CD4-positive, alpha-beta T cell treated with Interleukin-4 for 4 hours (primary cell): ENCODE measurements around the gene BTBD19.
"Not testable (repeated sequence)": the region's sequence is repeated elsewhere in the genome, so short reads cannot be mapped to it uniquely, and the experiment has no call there.

Source experiments
- DNase-seq: peaks from one replicate; pipeline ENCODE4 v3.0.0-alpha.2; 2020

Gene BTBD19

DNA sequence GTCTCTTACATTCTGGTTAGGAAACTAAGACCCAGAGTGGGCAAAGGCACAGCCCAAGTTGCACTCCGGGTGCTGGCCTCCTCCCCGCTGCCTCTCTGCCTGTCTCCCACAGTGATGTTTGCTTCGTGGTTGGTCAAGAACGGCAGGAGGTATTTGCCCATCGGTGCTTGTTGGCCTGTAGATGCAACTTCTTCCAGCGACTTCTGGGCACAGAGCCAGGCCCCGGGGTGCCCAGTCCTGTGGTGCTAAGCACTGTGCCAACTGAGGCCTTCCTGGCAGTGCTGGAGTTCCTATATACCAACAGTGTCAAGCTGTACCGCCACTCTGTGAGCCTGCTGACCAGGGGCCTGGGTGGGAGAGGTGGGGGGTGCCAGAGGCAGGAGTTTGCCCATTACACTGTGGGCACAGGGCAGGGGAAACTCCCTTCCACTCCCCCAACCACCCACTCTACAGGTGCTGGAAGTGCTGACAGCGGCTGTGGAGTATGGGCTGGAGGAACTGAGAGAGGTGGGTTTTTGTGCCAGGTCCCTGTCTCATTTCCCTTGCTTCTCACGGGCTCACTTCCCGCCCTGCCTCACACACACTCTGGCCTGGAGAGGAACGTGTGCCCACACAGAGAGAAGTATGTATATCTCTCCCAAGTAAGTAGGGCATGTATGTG lies 1.9 kb downstream of the BTBD19 start:
- no peak for DNase-seq

DNA sequence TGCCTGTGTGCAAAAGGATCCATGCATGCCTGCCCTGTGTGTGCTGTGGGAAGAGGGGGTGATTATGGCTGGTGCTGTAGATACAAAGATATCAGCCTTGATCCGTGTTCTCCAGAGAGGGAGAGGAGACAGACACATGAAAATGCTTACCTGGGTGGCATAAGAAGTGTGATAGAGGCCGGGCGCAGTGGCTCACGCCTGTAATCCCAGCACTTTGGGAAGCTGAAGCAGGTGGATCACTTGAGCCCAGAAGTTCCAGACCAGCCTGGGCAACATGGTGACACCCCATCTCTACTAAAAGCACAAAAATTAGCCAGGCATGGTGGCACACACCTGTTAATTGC lies 2.4 kb downstream of the BTBD19 start:
- not testable (repeated sequence) for DNase-seq

DNA sequence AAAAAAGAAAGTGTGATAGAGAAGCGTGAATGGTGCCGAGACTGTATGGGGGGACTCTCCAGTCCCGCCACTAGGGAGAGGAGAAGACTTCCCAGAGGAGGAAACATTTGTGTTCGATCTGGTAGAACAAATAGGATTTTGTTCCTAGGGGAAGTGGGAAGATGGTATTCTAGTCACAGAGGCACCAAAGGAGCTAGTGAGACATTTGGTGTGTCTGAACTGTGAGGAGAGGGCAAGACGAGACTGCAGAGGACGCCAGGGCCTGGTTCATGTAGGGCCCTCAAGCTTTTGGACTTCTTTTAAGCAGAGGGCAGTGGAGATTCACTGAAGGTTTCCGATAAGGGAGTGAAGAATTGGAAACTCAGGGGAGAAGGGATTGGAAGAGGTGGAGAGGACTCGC lies 2.9 kb downstream of the BTBD19 start:
- no peak for DNase-seq

DNA sequence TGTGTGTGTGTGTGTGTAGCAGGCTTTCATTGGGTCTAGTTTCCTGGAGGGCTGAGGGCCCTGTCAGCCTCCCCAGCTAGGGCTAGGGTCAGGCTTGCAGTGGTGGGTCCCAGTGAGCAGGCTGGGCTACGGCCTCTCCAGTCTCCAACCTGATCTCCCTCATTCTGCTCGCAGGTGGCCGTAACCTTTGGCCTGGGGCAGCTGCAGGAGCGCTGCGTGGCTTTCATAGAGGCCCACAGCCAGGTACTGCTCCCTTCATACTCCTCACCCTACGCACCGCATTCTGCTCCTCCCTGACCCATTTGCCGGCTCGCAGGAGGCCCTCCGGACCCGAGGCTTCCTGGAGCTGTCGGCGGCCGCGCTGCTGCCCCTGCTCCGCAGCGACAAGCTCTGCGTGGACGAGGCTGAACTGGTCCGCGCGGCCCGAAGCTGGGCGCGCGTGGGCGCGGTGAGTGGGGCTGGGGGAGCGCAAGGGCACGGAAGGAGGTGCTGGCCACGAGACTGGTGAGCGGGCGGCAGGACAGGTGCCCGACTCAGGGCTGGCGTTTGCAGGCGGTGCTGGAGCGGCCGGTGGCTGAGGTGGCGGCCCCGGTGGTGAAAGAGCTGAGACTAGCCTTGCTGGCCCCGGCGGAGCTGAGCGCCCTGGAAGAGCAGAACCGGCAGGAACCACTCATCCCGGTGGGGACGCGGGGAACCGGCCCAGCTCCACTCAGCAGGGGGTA lies 4.7 kb downstream of the BTBD19 start:
- no peak for DNase-seq

DNA sequence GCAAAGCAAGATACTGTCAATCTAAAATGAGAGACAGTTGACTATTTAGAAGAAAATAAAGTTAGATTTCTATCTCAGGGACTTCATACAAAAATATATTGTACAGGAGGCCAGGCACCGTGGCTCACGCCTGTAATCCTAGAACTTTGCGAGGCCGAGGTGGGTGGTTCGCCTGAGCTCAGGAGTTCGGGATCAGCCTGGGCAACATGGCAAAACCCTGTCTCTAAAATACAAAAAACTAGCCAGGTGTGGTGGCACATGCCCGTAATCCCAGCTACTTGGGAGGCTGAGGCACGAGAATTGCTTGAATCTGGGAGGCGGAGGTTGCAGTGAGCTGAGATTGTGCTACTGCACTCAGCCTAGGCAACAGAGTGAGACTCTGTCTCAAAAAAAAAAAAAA lies 7.6 kb downstream of the BTBD19 start:
- not testable (repeated sequence) for DNase-seq

DNA sequence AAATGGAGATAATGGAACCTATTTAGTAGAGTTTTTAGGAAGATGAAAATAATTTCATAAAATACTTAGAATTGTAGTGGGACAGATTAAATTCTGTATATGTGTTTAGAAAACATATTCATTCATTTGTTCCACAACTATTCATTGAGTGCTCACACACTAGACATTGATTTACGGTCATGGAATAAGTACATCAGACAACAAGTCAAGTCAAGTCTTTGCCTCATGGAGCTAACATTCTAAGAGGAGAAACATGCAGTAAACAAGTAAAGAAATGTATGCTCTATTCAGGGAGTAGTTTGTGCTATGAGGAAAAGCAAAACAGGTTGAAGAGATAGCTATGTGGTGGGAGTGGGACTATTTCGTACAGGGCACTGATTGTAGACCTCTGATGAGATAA lies 9.0 kb downstream of the BTBD19 start:
- DNase-seq, result no peak

DNA sequence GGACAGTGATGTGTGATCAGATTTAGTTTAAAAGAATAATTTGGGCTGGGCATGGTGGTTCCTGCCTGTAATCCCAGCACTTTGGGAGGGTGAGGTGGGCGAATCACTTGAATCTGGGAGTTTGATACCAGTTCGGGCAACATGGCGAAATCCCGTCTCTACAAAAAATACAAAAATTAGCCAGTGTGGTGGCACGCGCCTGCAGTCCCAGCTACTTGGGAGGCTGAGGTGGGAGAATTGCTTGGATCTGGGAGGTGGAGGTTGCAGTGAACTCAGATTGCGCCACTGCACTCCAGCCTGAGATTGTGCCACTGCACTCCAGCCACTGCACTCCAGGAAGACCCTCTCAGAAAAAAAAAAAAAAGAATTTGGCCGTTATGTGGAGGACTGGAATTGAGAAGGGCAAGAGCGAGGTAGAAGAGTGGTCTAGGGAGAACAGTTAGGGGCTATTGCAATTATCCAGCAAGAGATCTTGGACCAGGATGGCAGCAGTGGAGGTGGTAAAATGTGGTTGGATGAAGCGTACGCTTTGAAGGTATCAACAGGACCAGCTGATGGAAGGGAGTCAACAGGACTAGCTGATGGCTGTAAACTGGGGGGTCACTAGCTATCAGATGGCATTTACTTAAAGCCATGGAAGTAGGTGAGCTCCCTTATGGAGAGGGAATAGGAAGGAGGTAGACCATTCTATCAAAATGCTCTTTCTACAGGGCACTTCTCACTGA lies 9.6 kb downstream of the BTBD19 start:
- DNase-seq, result no peak

DNA sequence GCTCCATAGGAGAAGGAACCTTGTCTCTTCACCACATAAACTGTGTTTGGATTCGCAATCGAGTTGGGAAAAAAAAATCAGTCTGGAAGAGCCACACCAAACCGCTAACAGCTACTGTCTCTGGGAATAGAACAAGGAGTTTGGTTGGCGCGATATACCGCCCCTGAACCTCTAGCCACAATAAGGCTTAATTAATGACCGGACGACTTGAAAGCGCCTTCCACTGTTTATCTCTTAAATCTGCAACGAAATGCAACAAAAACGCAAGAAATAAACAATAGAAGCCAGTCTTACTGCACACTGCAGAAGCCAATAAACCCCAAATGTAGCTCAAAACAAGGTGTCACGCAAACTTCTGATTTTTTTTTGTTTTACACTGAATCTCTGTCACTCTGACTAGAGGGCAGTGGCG lies 10.9 kb downstream of the BTBD19 start:
- DNase-seq, result no peak

DNA sequence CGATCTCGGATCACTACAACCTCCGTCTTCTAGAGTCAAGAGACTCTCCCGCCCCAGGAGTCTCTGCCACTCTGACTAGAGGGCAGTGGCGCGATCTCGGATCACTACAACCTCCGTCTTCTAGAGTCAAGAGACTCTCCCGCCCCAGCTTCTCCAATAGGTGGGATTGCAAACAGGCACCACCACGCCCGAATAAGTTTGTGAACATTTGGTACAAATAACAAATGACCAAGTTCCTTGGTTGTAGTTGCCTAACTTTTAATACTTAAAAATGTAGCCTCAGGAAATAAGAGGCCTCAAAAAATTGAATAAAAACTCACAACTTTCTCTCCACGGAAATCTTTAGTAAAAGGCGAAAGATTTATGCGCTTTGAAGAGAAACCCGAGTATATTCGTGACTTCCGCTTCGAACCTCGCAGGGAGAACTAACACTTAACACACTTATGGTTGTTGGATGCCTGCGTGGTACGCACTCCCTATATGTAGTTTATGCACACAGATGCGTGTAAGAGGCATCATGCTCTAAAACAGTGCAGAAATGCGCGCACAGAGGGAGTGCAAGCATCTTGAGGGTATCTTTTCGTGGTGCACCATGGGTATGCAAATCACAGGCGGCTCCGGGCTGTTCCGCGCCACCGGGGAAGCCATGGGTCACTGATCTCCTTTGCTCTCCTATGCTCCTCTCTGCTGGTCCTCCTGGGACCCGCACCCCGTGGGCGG lies 11.4 kb downstream of the BTBD19 start:
- peak; percentile 81 for DNase-seq

DNA sequence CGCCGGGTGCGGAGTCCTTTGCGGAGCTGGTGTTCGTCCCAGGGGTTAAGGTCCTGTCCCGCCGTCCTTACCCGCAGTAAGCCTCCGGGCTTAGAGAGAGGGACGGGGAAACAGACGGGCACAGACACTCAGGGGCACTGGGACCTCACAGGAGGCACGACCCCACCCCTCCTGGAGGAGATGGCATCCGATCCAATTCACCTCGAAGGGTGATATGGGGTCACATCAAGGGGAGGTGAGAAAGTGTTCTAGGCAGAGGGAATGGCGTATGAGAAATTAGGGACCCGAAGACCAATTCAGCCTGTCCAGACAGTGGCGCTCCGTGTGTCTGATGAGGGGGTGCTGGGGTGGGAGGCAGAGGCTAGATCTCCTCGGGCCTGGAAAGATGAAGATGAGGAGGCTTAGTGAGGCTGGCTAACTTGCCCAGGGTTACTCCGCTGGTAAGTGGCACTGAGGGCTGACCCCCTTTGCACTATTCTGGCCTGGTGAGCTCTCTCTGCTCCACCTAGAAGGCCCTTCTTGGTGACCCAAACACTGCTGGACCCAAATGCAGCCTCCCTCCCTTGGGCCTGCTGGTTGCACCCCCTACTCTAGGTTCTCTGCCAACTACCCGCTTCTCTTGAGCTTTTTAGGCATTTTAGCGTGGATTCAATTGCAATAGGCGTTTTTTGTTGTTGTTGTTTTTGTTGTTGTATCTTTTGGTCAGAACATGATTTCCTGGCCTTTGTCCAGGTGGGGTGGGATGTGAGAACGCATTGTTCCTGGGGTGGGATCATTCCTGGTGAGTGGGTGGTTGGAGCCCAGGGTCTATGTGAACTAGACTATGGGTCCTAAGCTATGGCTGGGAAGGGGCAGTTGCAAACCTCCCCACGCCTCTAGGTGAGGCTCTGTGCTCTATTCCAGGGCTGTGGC lies 12.3 kb downstream of the BTBD19 start:
- no peak for DNase-seq

DNA sequence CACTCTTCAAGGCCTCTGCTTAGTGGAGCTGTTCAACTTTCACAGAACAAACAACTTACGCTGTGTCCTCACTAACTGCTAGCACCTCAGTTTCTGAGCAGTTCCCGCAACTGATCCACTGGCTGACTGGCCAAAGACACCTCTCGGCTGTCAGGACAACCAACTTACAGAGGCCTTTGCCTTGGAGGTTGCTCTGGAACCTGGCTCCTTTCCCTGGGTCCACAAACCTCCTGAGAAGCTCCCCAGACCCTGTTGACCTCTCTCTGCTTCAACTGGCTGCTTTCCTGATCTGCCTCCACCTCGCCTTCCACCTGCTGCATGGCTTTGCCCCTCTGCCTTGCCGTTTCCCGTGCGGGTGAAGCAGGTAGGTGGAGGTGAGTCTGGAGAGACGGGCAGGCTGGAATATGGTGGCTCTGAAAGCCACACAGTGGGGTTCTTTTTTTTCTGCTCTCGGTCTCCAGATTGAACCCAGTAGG lies 13.0 kb downstream of the BTBD19 start:
- no peak for DNase-seq

DNA sequence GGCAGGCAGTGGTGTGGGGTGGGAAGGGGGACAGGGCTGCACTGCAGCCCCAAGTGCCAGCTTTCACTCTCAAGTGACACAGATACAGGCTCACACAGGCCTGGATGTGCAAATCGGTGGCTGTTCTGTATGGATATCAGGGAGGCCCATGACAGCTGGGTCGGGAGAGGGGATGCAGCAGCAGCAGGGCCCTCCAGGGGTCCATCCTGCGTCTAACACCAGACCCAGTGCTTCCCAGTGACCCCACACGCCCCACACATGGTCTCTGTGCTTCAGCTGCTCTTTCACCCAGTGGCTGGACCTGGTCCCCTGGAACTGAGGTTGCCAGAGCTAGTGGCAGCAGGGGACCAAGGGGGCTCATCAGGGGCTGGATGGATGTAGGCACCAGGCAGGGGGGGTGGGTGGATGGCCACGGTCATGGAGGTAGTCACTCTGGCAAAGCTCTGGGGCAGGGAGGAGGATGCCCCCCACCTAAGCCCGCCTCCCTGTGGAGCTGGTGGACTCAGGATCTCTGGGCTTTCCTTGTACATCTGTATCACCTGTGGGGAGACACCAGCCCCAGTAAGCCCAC lies 13.9 kb downstream of the BTBD19 start:
- no peak for DNase-seq

DNA sequence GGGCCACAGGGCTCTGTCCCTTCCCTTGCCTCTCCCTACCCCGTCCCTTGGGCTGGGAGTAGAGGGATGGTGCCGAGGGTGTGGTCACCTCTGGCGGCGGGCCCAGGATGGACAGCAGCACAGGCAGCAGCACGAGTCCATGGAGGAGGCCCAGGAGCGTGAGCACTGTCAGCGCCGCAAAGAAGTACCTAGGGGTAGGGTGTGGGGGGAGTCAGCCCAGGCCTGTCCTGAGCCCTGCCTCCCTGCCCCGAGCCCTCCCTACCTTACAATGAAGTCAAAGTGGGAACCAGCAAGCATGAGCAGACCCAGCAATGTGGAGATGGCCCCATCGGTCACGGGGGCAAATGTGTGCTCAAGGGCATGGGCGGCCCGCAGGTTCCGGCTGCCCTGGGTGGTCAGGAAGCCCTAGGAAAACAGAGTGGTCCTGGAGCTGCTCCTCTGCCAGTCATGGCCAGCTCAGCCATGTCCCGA lies 14.7 kb downstream of the BTBD19 start:
- DNase-seq, result no peak

DNA sequence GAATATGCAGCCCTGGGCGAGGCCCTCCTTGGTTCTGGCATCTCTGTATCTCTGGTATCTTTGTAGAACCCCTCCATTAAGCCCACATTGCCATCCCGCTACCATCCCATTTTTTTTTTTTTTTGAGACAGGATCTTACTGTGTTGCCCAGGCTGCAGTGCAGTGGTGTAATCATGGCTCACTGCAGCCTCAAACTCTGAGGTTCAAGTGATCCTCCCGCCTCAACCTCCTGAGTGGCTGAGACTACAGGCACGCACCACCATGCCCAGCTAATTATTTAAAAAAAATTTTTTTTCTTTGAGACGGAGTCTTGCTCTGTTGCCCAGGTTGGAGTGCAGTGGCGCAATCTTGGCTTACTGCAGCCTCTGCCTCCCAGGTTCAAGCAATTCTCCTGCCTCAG lies 16.1 kb downstream of the BTBD19 start:
- DNase-seq, result not testable (repeated sequence)

DNA sequence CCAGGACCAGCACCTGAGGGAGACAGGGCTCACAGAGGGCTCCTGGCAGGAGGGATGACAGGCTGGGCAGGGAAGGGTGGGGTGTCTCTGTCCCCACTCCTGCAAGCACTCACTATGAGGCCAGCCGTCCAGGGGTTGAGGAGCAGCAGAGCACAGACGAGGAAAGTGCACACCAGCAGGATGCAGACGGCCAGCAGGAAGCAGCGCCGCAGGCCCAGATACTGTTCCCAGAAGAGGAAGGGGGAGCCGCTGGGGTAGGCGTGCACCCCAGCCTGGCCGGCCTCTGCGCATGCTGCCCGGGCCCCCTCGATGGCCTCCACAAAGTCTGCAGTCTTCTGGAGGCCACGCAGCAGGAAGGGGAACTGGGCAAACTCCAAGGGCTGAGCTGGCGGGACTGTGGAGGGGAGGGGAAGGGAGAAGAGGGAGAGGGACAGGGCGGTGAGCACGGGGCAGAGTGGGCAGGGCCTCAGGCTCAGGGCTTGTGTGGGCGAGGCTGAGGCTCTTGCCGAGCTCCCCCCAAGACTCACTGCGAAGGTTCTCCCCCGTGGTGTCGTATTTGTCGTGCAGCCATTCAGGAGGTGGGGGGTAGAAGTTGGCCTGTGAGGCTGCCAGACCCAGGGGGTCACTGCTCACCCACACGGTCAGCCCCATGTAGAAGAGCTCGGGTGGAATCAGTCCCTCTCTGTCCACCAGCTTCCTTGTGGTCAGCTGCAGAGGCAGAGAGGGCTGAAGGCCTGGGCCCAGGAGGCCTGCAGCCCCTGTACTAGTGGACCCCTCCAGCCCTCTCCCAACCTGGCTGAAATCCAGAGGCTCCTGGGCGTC lies 18.3 kb downstream of the BTBD19 start:
- DNase-seq, result no peak

DNA sequence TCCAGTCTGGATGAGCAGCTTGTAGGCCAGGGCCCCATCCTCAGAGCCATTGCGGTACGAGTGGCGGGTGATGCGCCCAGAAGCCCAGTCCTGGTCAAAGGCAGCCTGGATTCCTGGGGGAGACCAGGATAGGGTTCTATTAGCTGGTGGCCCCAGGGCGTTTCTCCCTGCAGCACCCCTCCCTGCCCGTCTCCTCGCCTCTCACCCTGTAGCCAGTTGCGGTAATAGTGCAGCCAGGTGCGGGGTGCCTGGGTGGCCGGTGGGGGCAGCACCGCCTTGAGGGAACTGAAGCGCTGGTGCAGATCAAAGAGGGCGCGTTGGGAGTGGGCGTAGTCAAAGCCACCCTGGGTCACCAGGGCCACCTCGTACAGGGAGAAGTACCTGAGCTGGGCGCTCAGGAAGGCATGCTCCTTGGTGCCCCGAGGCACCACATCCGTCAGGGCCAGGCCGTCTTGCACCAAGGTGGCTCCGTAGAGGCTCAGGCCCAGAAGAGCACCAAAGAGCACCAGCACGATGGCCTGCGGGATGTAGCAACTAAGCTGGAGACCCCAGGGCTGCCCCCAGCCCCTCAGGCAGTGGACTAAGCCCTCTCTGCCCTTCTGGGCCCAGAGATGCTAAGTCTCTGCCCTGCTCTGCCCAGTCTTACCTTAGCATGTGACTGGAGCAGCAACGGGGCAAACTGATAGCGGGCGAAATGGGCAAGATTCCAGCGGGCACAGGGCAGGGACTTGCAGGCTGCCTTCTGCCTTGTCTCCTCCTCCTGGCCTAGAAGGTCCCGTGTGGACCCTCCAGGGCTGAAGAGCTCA lies 19.1 kb downstream of the BTBD19 start:
- DNase-seq, result no peak

DNA sequence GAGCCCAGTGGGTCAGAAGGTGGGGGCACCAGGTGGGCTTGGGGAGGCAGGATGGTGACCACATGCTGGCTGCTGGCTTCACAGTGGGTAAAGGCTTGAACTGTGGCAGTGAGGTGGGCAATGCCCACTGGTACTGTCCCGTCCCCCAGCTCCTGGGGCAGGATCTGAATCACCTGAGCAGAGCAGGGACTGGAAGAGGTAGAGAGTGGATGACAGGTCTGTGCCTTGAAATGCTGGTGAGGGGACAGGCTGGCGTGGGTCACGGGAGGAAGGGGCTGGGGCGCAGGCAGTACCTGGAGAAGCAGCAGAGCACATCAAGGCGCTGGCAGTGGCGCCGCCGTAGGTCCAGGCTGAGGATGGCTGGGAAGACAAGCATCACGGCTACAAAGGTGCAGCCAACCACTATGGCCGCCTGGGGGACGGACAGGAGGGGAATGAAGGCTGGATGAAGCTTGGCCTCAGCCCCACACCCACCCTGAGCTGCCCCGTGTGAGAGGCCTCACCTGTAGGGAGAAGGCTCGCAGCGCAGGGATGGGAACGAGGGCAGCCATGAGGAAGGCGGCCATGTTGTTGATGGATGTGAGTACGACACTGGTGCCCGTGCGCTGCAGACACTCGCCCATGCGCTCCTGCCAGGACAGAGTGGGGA lies 19.8 kb downstream of the BTBD19 start:
- DNase-seq, result no peak

DNA sequence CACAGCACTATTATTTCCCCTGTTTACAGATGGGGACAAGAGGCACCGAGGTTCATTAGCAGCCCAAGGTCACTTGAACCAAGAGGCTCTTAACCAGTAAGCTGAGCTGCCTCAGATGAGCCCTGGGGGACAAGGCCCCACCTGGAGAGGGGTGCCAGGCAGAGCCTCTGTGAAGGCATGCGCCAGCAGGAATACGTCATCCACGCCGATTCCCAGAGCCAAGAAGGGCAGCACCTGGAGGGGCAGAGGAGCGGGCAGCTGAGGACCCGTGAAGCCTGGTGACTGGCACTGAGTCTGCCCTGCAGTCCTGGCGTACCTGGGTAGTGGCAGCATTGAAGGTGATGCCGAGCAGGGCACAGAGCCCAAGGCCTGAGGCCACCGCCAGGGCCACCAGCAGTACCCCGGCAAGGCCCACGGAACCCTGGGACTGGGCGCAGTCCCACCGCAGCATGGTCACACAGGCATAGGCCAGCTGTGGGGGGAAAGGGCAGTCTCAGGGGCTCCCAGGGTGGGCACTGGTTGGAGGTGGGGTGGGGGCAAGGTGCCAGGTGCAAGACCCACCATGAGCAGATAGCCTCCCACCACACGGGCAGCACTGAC lies 20.6 kb downstream of the BTBD19 start:
- DNase-seq, result no peak
